Fibroblast of skin of right biceps (primary cell): ENCODE results near the gene NYNRIN.
"Not testable (repeated sequence)": the region's sequence is repeated elsewhere in the genome, so short reads cannot be mapped to it uniquely, and the experiment has no call there.

Source experiments
- DNase-seq: peaks from one replicate; pipeline ENCODE4 v3.0.0-alpha.2; 2013

NYNRIN gene

GRCh38 chr14:24370748-24371147 is 28.1 kb upstream of the NYNRIN start:
- DNase-seq = no peak

- not testable (repeated sequence) for DNase-seq
Observed at GRCh38 chr14:24371605-24372004, 27.2 kb upstream of the NYNRIN start.

GRCh38 chr14:24372701-24373416 is 25.9 kb upstream of the NYNRIN start:
- DNase-seq = peak; percentile 46

GRCh38 chr14:24376448-24377070 is 22.2 kb upstream of the NYNRIN start:
- no peak for DNase-seq

- DNase-seq = no peak
Observed at GRCh38 chr14:24377126-24377525, 21.7 kb upstream of the NYNRIN start.

GRCh38 chr14:24377657-24378056 is 21.1 kb upstream of the NYNRIN start:
- DNase-seq = peak; percentile 26

- DNase-seq = no peak
Observed at GRCh38 chr14:24378327-24378726, 20.5 kb upstream of the NYNRIN start.

- DNase-seq = no peak
Observed at GRCh38 chr14:24378981-24379906, 19.6 kb upstream of the NYNRIN start.

- DNase-seq = no peak
Observed at GRCh38 chr14:24379907-24380730, 18.7 kb upstream of the NYNRIN start.

- DNase-seq = no peak
Observed at GRCh38 chr14:24381363-24382063, 17.3 kb upstream of the NYNRIN start.

GRCh38 chr14:24382064-24382371 is 16.8 kb upstream of the NYNRIN start:
- no peak for DNase-seq

GRCh38 chr14:24384169-24384568 is 14.6 kb upstream of the NYNRIN start:
- DNase-seq = no peak

GRCh38 chr14:24385524-24385923 is 13.3 kb upstream of the NYNRIN start:
- no peak for DNase-seq

GRCh38 chr14:24387009-24387345 is 11.8 kb upstream of the NYNRIN start:
- DNase-seq = no peak

- DNase-seq = not testable (repeated sequence)
Observed at GRCh38 chr14:24387579-24387978, 11.2 kb upstream of the NYNRIN start.

GRCh38 chr14:24388474-24389179 is 10.2 kb upstream of the NYNRIN start:
- DNase-seq = no peak

- DNase-seq = no peak
Observed at GRCh38 chr14:24389226-24389848, 9.5 kb upstream of the NYNRIN start.

GRCh38 chr14:24390701-24391468 is 7.9 kb upstream of the NYNRIN start:
- DNase-seq = no peak

GRCh38 chr14:24392325-24393091 is 6.3 kb upstream of the NYNRIN start:
- DNase-seq = peak; percentile 67

GRCh38 chr14:24394275-24394674 is 4.5 kb upstream of the NYNRIN start:
- DNase-seq = no peak
